Right lobe of liver (tissue), 6 donors: ENCODE data around the gene FOXO4. TPM values are rescaled to one million over a fixed set of nuclear protein-coding genes. Genes with fewer than 3 reads are reported as not detected.

Experiments
- ATAC-seq, 4 donors: fragments of 200-7000 bp; cut with Tn5 transposase; one replicate each; pipeline ENCODE4 v1.9.1; 2020; ENCODE audit warnings: mild to moderate bottlenecking in 4 of 4, moderate library complexity in 4 of 4
- DNase-seq, 3 donors: peaks; one replicate each; pipeline ENCODE4 v3.0.0-alpha.2; 2020
- H3K27ac ChIP-seq, 3 donors: fragments of 200-600 bp; one replicate each; pipeline ENCODE4 v1.8.0; 2022
- H3K27me3 ChIP-seq, 2 donors: fragments of 200-600 bp; one replicate each; pipeline ENCODE4 v1.8.0; 2022
- H3K36me3 ChIP-seq, 4 donors: fragments of 200-600 bp; sonication (generic) in 1 of 4; one replicate each; pipeline versions ENCODE4 v1.5.1 to v1.8.0; 2017 to 2022; ENCODE audit warnings: control low read depth in 1 of 4
- H3K4me1 ChIP-seq, 4 donors: fragments of 200-600 bp; sonication (generic) in 1 of 4; one replicate each; pipeline versions ENCODE4 v1.5.1 to v1.8.0; 2017 to 2022; ENCODE audit warnings: control low read depth in 1 of 4
- H3K4me3 ChIP-seq, 3 donors: fragments of 200-600 bp; one replicate each; pipeline ENCODE4 v1.8.0; 2022
- H3K9me3 ChIP-seq, 4 donors: fragments of 200-600 bp; sonication (generic) in 1 of 4; one replicate each; pipeline versions ENCODE4 v1.5.1 to v1.8.0; 2017 to 2022; ENCODE audit warnings: control low read depth in 1 of 4
- CTCF ChIP-seq, 4 donors: fragments of 200-600 bp in 3 of 4; fragments of 450-650 bp in 1 of 4; IDR thresholded peaks; one replicate each; pipeline versions ENCODE4 v1.5.1 to v1.8.0; 2016 to 2022; ENCODE audit warnings: antibody characterized with exemption in 4 of 4, mild to moderate bottlenecking in 2 of 4
- POLR2A ChIP-seq: fragments of 450-650 bp; IDR thresholded peaks from one replicate; pipeline ENCODE4 v1.6.1; 2017; ENCODE audit warnings: antibody characterized with exemption, mild to moderate bottlenecking
- WGBS: methylation state at CpG from one replicate; pipeline ENCODE4 v1.1.6; 2018; ENCODE audit warnings: low coverage, low lambda C conversion rate; ENCODE audit not compliant: insufficient coverage; ENCODE audit errors: missing lambda C conversion rate; 5-methylcytosine and 5-hydroxymethylcytosine counted together
- intact Hi-C, 2 donors: fragments of 100-400 bp; cut with DNase I; formaldehyde crosslinking; loops; one replicate each; pipeline versions ENCODE4 v1.11.2 to v1.14.1; 2022
- total RNA-seq, 6 experiments: library from RNA; depleted of rRNA in 2 of 6; stranded (reverse); fragments of >200 nt in 2 of 6; fragmentation: NEBNext Ultra II Directional in 3 of 6; extraction: Animal tissue kit (Norgen Biotek cat#: 25700) in 3 of 6; gene quantifications; one replicate each; pipeline versions ENCODE4 v1.1.0 to v1.2.4, GENCODE V29; 2016 to 2023
- donor health status: DM: no; HTN: yes; CAD: no.
- donor health status: DM: no; HTN: no; CAD: no.
- donor health status: DM: no; HTN: no; CAD: no.
- donor health status: DM: no; HTN: yes; CAD: no.
- donor health status: DM: no; HTN: yes; CAD: no.

Gene FOXO4
- total RNA-seq, 6 experiments from 2014 or later, result 5.2 to 12.1 (median 8.5) TPM

GRCh38 chrX:71106427-71106826, 10.8 kb downstream of the FOXO4 start, which contains the start of gene CXorf65:
CXorf65 (minus strand) TSS chrX:71106740; CDS start chrX:71106556, 184 bp downstream.
- TF ChIP-seq POLR2A, result no peak
- no peak for TF ChIP-seq CTCF (IDR thresholded peaks at IDR 0.05)
- H3K36me3 ChIP-seq, result no peaks in the 10 kb centered on the region
- DNase-seq, result no peak
- H3K4me3 ChIP-seq, result no peak within 1 kb of the TSS
- WGBS, result 64% methylated on average over 1 of the region's 1 CpG
- no peaks in the 10 kb centered on the region for H3K27me3 ChIP-seq
- no peaks in the 10 kb centered on the region for H3K4me1 ChIP-seq
- intact Hi-C loops, result no loop called here
- H3K27ac ChIP-seq, result no peak within 1 kb of the TSS
- H3K9me3 ChIP-seq, result no peaks in the 10 kb centered on the region
- no peak for ATAC-seq

- no peaks in the 10 kb centered on the region for H3K9me3 ChIP-seq
- H3K4me1 ChIP-seq, result no peaks in the 10 kb centered on the region
- no peak overlapping the region for H3K4me3 ChIP-seq
- WGBS, result 80% methylated on average over 4 of the region's 4 CpGs
- DNase-seq (no peak), ATAC-seq (no peak)
- H3K27me3 ChIP-seq, result no peaks in the 10 kb centered on the region
- TF ChIP-seq CTCF (IDR thresholded peaks at IDR 0.05) (no peak), POLR2A (no peak)
- no peaks in the 10 kb centered on the region for H3K36me3 ChIP-seq
- no peak overlapping the region for H3K27ac ChIP-seq
- intact Hi-C loops, result no loop called here
Measured at GRCh38 chrX:71107245-71107644, 11.6 kb downstream of the FOXO4 start.

- intact Hi-C loops, result no loop called here
- H3K36me3 ChIP-seq, result no peaks in the 10 kb centered on the region
- H3K4me1 ChIP-seq, result no peaks in the 10 kb centered on the region
- peak in 2 of 4 donors; percentile 6 to 8 for ATAC-seq
- H3K9me3 ChIP-seq, result no peaks in the 10 kb centered on the region
- DNase-seq, result no peak
- TF ChIP-seq POLR2A, result no peak
- TF ChIP-seq CTCF (IDR thresholded peaks at IDR 0.05), result no peak
- no peak overlapping the region for H3K4me3 ChIP-seq
- no peak overlapping the region for H3K27ac ChIP-seq
- 31% methylated on average over 6 of the region's 9 CpGs for WGBS
- no peaks in the 10 kb centered on the region for H3K27me3 ChIP-seq
Measured at GRCh38 chrX:71107762-71108360, 12.2 kb downstream of the FOXO4 start.

DNA sequence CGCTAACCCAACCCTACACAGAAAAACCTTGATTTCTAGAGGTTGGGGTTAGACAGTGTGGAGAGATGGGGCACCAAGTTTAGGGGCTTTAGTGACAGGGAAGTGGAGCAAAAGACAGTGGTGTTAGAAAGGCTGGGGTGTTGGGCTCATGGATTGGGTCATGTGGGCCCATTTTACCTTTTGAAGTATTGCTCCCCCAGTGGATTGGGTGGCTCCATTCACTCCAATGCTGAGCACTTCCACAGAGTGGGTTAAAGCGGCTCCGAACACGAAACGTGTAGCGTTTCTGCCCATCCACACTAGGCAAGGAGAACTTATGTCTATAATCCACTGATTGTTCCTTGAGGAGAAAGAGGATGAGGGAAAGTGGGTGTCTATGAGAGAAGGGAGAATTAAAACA, 13.4 kb downstream of the FOXO4 start:
- no peak for TF ChIP-seq POLR2A
- TF ChIP-seq CTCF (IDR thresholded peaks at IDR 0.05), result no peak
- DNase-seq (no peak), ATAC-seq (no peak)
- Histone ChIP-seq H3K4me3 (no peak overlapping the region), H3K9me3 (no peaks in the 10 kb centered on the region), H3K36me3 (no peaks in the 10 kb centered on the region), H3K27ac (no peak overlapping the region), H3K27me3 (no peaks in the 10 kb centered on the region), H3K4me1 (no peaks in the 10 kb centered on the region)
- intact Hi-C loops, result no loop called here
- WGBS, result 70% methylated on average over 6 of the region's 6 CpGs
